GM19099 (cell line): ENCODE results near the gene RFTN1.

ENCODE experiments used
- POLR2A ChIP-seq: IDR thresholded peaks from 3 replicates; pipeline ENCODE4 v1.6.1; 2011; ENCODE audit warnings: low read depth; ENCODE audit not compliant: insufficient read length; ENCODE audit errors: extremely low read depth

RFTN1 gene

DNA sequence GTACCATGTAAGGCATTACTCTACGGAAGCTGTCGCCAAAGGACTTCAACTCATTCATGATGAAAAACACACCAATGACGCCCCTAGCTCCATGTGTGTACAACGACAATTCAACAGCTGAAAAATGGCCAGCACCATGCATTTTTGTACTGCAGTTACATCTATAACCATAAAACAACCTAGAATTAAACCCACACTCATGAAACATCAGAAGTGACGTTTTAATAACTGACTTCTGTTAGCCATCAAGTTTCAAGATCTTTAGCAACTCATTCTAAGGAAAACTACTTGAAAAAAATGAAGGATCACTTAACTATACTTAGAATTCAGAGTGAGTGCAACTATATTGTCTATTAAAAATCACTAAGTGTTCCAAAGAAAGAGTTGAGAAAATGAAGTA is 84.9 kb downstream of the RFTN1 start:
- TF ChIP-seq POLR2A, result no peak

GRCh38 chr3:16427103-16427965 is 86.2 kb downstream of the RFTN1 start:
- TF ChIP-seq POLR2A, result no peak

- TF ChIP-seq POLR2A, result no peak
These were observed 86.8 kb downstream of the RFTN1 start for GRCh38 chr3:16426665-16427064.

DNA sequence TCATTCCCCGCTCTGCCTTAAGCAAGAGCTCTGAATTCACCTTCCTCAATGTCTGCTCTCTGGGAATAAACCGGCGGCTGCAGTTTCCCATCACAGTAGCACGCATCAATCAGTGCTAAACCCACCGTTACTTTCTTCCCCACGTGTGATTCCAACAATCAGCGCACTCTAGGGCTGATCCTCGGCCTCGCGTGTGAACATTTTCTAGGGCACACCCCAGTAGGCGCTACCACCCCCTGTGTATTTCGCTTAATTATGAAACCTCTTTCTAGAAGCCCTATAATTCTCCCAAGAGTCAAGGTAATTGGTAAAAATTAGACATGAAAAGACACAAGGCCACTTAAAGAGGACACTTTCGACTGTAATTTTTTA is 87.5 kb downstream of the RFTN1 start:
- TF ChIP-seq POLR2A, result no peak

- TF ChIP-seq POLR2A, result no peak
These were observed 88.0 kb downstream of the RFTN1 start for GRCh38 chr3:16425398-16426028.

- TF ChIP-seq POLR2A, result no peak
These were observed 89.4 kb downstream of the RFTN1 start for GRCh38 chr3:16423947-16424673.

DNA sequence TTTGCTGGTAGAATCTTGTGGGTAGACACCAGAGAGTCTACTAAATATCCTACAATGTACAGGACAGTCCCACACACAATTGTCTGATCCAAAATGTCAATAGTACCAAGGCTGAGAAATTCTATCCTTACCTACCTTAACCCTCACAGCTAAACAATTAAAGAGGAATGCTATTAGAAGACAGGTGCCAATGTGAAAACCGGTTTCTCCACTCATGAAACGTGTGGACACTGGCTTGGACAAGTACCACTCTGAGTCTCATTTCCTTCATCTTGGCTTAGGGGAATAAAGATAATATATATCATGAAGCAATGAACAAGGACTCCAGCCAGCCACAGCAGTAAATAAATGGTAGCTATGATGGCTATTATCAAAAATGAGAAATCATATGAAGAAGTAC is 90.2 kb downstream of the RFTN1 start:
- no peak for TF ChIP-seq POLR2A

DNA sequence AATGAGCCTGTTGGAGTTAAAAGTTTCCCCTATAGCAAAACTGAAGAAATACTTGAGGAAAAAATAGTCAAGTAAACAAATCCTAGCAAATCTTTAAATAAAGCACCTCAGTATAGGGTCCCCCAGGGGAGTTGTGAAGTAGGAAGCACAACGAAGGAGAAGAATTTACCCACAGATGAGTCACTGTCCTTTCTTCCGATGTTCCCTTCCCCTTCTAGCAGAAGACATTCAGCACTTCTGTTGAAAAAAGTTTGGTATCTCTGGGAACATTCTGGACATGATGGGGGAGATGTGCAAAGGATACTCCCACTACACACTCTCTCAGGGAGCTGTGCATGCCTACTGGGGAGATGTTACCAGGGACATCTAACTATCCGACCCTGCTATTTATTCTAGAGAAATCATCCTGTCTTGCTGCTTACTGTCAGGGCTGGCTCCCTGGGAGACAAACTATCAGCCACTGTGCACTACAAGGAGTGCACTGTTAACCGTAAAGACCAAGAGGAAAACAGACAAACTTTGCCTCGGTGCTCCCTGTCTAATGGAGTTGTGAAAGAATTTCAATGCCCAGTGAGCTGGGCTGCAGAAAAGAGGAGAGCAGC is 93.8 kb downstream of the RFTN1 start:
- no peak for TF ChIP-seq POLR2A

- no peak for TF ChIP-seq POLR2A
These were observed 95.4 kb downstream of the RFTN1 start for GRCh38 chr3:16417945-16418739.

GRCh38 chr3:16415911-16416476 is 97.5 kb downstream of the RFTN1 start:
- TF ChIP-seq POLR2A, result no peak

DNA sequence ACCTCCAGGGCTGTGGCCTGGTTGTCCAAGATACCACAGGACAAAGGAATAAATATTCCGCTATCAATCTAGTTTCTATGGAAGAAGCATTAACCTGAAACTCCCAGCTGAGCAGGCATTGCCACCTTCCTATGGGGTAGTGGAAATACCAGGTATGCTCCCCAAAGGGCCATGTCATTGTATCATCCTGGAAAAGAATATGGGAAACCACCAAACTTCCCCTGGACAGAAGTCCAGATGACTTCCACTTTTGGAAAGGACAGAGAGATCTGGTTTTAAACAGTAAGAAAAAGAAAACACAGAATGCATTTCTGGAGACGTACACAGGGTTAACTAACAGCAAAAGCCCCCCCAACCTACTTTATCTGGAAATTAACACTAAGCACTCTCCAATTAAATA is 100.2 kb downstream of the RFTN1 start:
- TF ChIP-seq POLR2A, result no peak

- TF ChIP-seq POLR2A, result no peak
These were observed 101.2 kb downstream of the RFTN1 start for GRCh38 chr3:16412192-16412800.

DNA sequence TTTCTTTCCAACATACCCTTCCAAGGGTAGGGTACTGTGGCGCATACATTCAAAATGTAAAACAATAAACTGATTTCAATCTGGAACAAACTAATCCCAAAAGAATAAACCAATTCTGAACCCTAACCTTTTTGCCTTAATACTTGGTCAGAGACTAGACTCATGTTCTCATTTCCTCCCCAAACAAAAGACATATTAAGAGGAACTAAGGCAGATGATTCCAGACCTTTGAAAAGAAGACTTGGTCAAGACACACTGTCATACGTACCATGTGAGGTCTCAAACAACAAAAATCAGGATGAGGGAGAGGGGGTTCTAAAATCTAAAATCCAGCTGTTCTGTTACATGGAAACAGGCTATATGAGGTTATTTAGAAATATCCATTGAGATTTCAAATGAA is 102.1 kb downstream of the RFTN1 start:
- no peak for TF ChIP-seq POLR2A

GRCh38 chr3:16410659-16411058 is 102.8 kb downstream of the RFTN1 start:
- no peak for TF ChIP-seq POLR2A
